ENCODE data around the gene LRRC61. TPM values are rescaled to one million over a fixed set of nuclear protein-coding genes. Genes with fewer than 3 reads are reported as not detected.

LRRC61 gene
- total and polyA plus RNA-seq, 2 of the 13 experiments (the other 11 are each of a cell fraction or from before 2014, with no cell fraction given), result 33.0 to 34.8 TPM

DNA sequence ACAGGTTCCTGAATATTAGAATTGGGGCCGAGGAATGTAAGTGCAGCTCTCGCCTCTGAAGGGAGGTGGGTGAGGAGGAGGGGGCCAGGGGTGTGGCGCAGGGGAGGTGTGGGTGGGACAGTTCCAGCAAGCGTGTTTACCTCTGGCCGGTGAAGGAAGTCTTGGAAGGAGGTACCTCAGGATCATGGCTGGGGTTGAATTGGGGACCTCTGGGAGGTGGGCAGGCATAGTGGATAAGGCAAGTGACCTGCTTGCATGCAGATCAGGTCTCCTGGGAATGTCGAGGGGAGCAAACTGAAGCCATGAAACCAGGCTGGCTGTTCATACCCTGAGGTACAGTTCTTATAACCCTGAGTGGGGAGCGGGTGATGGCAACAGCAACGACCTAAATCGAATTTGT lies 57.9 kb downstream of the LRRC61 start:
- peak overlapping the region; percentile 90 for H3K4me2 ChIP-seq (ENCODE audit: low read depth, low read length)
- FAIRE-seq, result no peak
- POLR2A ChIA-PET, result interaction anchor here (4.7 kb wide), 1 partner anchor 11 kb away, joined by 107 read pairs; the partner anchor contains the start of gene REPIN1

DNA sequence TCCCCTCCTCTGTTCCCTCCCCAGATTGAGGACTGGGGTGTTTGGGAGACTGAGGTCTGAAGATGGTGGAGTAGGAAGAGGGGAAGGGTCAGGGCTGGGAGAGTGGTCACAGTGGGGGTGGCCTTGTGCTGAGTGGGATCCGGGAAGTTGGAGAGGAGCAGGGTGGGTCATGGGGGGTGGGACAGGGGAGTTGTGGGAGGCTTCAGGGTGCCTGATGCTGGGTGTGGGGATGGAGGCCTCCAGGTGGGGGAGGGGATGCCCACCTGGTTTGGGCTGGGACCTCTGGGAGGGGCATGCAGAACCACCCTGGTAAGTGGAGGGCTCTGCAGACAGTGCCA lies 58.6 kb downstream of the LRRC61 start:
- no TSS peak for BruUV-seq (replicated peaks)
- Histone ChIP-seq H3K27ac (ENCODE audit: extremely low read length, insufficient read depth, low read length) (peak overlapping the region; percentile 94), H3K27me3 (ENCODE audit: control insufficient read depth in 1 of 2, insufficient read depth in 2 of 2, low read length in 2 of 2) (no peaks in the 10 kb centered on the region), H3K4me1 (ENCODE audit: insufficient read depth, low read length) (peaks cover 86% of the 10 kb centered on the region), H3K79me2 (ENCODE audit: insufficient read depth, low read length) (peaks cover 47% of the 10 kb centered on the region), H3K36me3 (replicated peaks in 1 of 2; ENCODE audit: control insufficient read depth in 1 of 2, insufficient read depth in 2 of 2, low read length in 2 of 2) (no peaks in the 10 kb centered on the region), H3K9ac (ENCODE audit: insufficient read depth, low read depth, low read length) (0 out of 2 replicates have a peak overlapping the region, but pooled peaks have one; percentile 51), H3K4me2 (ENCODE audit: low read depth, low read length) (peak overlapping the region; percentile 81; the same call in 1 of the 2 replicates), H3K9me3 (ENCODE audit: low read length) (no peaks in the 10 kb centered on the region), H2AFZ (ENCODE audit: low read length) (no peak overlapping the region), H4K20me1 (ENCODE audit: insufficient read depth, low read length) (peaks cover 3% of the 10 kb centered on the region; the same call in 1 of the 2 replicates), H3K4me3 (replicated peaks in 1 of 3; ENCODE audit: insufficient read depth in 1 of 3, low read depth in 2 of 3, low read length in 3 of 3) (peak overlapping the region in 1 of 3 experiments; percentile 56; a peak in 1 of 6 replicates)
- CTCF ChIA-PET (ENCODE audit: low intra/inter-chr PET ratio, low total read pairs), result no interaction called here
- intact Hi-C loops (cut with micrococcal nuclease; ENCODE audit: unreplicated experiment) (no loop called here), in situ Hi-C loops (cut with HindIII; ENCODE audit: extremely low pct_ligation_motif_present, low pct_unique_long_range_greater_than_20kb) (no loop called here)
- FAIRE-seq (no peak), DNase-seq (ENCODE audit: low spot score) (no peak), ATAC-seq (no peak)
- 94% methylated on average over 1 of the region's 1 CpG for WGBS (ENCODE audit: low lambda C conversion rate)
- POLR2A ChIA-PET, result interaction anchor here (5.6 to 8.7 kb wide), 2 partner anchors 13 to 22 kb away, joined by 141 to 181 read pairs; partner anchors contain the start of gene REPIN1
- TF ChIP-seq ZNF703 (CRISPR knock-in tag; IDR thresholded peaks at IDR 0.05; ENCODE audit: borderline replicate concordance) (no peak), SNAI1 (CRISPR knock-in tag; IDR thresholded peaks at IDR 0.05; ENCODE audit: borderline replicate concordance) (no peak), ZNF326 (CRISPR knock-in tag; IDR thresholded peaks at IDR 0.05; ENCODE audit: borderline replicate concordance) (no peak), POLR2AphosphoS5 (IDR thresholded peaks at IDR 0.05; ENCODE audit: low read depth, low read length) (no peak), KLF13 (CRISPR knock-in tag; IDR thresholded peaks at IDR 0.05) (no peak), ISX (CRISPR knock-in tag; conservative IDR thresholded peaks at IDR 0.05) (no peak), ZNF446 (CRISPR knock-in tag; IDR thresholded peaks at IDR 0.05) (no peak), ZSCAN9 (CRISPR knock-in tag; IDR thresholded peaks at IDR 0.05; ENCODE audit: borderline replicate concordance) (no peak), ARNT2 (CRISPR knock-in tag; IDR thresholded peaks at IDR 0.05; ENCODE audit: low read depth) (no peak), ZMAT3 (CRISPR knock-in tag; conservative IDR thresholded peaks at IDR 0.05) (no peak), ZNF441 (CRISPR knock-in tag; IDR thresholded peaks at IDR 0.05; ENCODE audit: borderline replicate concordance) (no peak)
- TF ChIP-seq, protein P1, sequence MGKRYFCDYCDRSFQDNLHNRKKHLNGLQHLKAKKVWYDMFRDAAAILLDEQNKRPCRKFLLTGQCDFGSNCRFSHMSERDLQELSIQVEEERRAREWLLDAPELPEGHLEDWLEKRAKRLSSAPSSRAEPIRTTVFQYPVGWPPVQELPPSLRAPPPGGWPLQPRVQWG (CRISPR knock-in tag; IDR thresholded peaks at IDR 0.05; ENCODE audit: borderline replicate concordance, low read depth), result no peak
- TF ChIP-seq, protein P2, sequence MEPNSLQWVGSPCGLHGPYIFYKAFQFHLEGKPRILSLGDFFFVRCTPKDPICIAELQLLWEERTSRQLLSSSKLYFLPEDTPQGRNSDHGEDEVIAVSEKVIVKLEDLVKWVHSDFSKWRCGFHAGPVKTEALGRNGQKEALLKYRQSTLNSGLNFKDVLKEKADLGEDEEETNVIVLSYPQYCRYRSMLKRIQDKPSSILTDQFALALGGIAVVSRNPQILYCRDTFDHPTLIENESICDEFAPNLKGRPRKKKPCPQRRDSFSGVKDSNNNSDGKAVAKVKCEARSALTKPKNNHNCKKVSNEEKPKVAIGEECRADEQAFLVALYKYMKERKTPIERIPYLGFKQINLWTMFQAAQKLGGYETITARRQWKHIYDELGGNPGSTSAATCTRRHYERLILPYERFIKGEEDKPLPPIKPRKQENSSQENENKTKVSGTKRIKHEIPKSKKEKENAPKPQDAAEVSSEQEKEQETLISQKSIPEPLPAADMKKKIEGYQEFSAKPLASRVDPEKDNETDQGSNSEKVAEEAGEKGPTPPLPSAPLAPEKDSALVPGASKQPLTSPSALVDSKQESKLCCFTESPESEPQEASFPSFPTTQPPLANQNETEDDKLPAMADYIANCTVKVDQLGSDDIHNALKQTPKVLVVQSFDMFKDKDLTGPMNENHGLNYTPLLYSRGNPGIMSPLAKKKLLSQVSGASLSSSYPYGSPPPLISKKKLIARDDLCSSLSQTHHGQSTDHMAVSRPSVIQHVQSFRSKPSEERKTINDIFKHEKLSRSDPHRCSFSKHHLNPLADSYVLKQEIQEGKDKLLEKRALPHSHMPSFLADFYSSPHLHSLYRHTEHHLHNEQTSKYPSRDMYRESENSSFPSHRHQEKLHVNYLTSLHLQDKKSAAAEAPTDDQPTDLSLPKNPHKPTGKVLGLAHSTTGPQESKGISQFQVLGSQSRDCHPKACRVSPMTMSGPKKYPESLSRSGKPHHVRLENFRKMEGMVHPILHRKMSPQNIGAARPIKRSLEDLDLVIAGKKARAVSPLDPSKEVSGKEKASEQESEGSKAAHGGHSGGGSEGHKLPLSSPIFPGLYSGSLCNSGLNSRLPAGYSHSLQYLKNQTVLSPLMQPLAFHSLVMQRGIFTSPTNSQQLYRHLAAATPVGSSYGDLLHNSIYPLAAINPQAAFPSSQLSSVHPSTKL (CRISPR knock-in tag; IDR thresholded peaks at IDR 0.05), result no peak

More for the DNA sequence above, 57.9 kb downstream of the LRRC61 start:
- Histone ChIP-seq H3K27ac (ENCODE audit: extremely low read length, insufficient read depth, low read length) (no peak overlapping the region), H3K4me1 (ENCODE audit: insufficient read depth, low read length) (peaks cover 86% of the 10 kb centered on the region), H3K79me2 (ENCODE audit: insufficient read depth, low read length) (peaks cover 47% of the 10 kb centered on the region), H4K20me1 (ENCODE audit: insufficient read depth, low read length) (peaks cover 3% of the 10 kb centered on the region; the same call in 1 of the 2 replicates), H3K36me3 (replicated peaks in 1 of 2; ENCODE audit: control insufficient read depth in 1 of 2, insufficient read depth in 2 of 2, low read length in 2 of 2) (no peaks in the 10 kb centered on the region), H3K9me3 (ENCODE audit: low read length) (no peaks in the 10 kb centered on the region), H2AFZ (ENCODE audit: low read length) (no peak overlapping the region), H3K9ac (ENCODE audit: insufficient read depth, low read depth, low read length) (no peak overlapping the region), H3K4me3 (replicated peaks in 1 of 3; ENCODE audit: insufficient read depth in 1 of 3, low read depth in 2 of 3, low read length in 3 of 3) (no peak overlapping the region), H3K27me3 (ENCODE audit: control insufficient read depth in 1 of 2, insufficient read depth in 2 of 2, low read length in 2 of 2) (no peaks in the 10 kb centered on the region)
- no peak for ATAC-seq
- in situ Hi-C loops (cut with HindIII; ENCODE audit: extremely low pct_ligation_motif_present, low pct_unique_long_range_greater_than_20kb), result no loop called here
- BruUV-seq (replicated peaks), result no TSS peak
- TF ChIP-seq ZBTB20 (CRISPR knock-in tag; IDR thresholded peaks at IDR 0.05; ENCODE audit: borderline replicate concordance, low read depth), result no peak
- no peak for TF ChIP-seq ZNF180 (CRISPR knock-in tag; IDR thresholded peaks at IDR 0.05; ENCODE audit: borderline replicate concordance, low read depth)
- CTCF ChIA-PET (ENCODE audit: low intra/inter-chr PET ratio, low total read pairs), result no interaction called here
- WGBS (ENCODE audit: low lambda C conversion rate), result 92% methylated on average over 9 of the region's 9 CpGs
- intact Hi-C loops (cut with micrococcal nuclease; ENCODE audit: unreplicated experiment), result no loop called here
- no peak for DNase-seq (ENCODE audit: low spot score)

All from HepG2 (cell line).